HL-60 (cell line): ENCODE results near the gene CLINT1.
A peak's percentile ranks its signal among the peaks of the same experiment; 100 is the strongest.

ENCODE experiments used
- DNase-seq, 2 experiments: peaks; one replicate each; pipeline ENCODE4 v3.0.0-alpha.2; 2010 to 2020; ENCODE audit warnings: low read depth in 1 of 2, low spot score in 1 of 2
- H3K27ac ChIP-seq: fragments of 250-450 bp; sonication (Bioruptor Pico); replicated peaks from 2 replicates; pipeline ENCODE4 v1.5.1; 2020; ENCODE audit warnings: mild to moderate bottlenecking, moderate library complexity
- H3K27me3 ChIP-seq: fragments of 250-450 bp; sonication (Bioruptor Pico); 2 replicates; pipeline ENCODE4 v1.5.1; 2021; ENCODE audit warnings: mild to moderate bottlenecking, moderate library complexity; ENCODE audit not compliant: insufficient read depth, poor library complexity, severe bottlenecking
- H3K4me3 ChIP-seq: replicated peaks from 2 replicates; pipeline ENCODE4 v1.5.1; 2011; ENCODE audit warnings: mild to moderate bottlenecking, control low read depth, low read length; ENCODE audit not compliant: insufficient read depth
- GABPA ChIP-seq: IDR thresholded peaks from 2 replicates; pipeline ENCODE4 v1.6.1; 2012; ENCODE audit warnings: low read depth
- POLR2AphosphoS5 ChIP-seq: IDR thresholded peaks from 2 replicates; pipeline ENCODE4 v1.6.1; 2012; ENCODE audit warnings: low read depth
- SPI1 ChIP-seq: IDR thresholded peaks from 2 replicates; pipeline ENCODE4 v1.6.1; 2012; ENCODE audit warnings: low read depth, mild to moderate bottlenecking, borderline replicate concordance
- TF ChIP-seq, protein P1 (sequence below): IDR thresholded peaks from one replicate; pipeline ENCODE4 v1.5.1; 2011; ENCODE audit warnings: low read length, control low read depth, inconsistent platforms; ENCODE audit not compliant: insufficient read depth
- TF ChIP-seq, protein P2 (sequence below): IDR thresholded peaks from 2 replicates; pipeline ENCODE4 v1.6.1; 2012; ENCODE audit warnings: low read depth; ENCODE audit not compliant: insufficient replicate concordance

CLINT1 gene

DNA sequence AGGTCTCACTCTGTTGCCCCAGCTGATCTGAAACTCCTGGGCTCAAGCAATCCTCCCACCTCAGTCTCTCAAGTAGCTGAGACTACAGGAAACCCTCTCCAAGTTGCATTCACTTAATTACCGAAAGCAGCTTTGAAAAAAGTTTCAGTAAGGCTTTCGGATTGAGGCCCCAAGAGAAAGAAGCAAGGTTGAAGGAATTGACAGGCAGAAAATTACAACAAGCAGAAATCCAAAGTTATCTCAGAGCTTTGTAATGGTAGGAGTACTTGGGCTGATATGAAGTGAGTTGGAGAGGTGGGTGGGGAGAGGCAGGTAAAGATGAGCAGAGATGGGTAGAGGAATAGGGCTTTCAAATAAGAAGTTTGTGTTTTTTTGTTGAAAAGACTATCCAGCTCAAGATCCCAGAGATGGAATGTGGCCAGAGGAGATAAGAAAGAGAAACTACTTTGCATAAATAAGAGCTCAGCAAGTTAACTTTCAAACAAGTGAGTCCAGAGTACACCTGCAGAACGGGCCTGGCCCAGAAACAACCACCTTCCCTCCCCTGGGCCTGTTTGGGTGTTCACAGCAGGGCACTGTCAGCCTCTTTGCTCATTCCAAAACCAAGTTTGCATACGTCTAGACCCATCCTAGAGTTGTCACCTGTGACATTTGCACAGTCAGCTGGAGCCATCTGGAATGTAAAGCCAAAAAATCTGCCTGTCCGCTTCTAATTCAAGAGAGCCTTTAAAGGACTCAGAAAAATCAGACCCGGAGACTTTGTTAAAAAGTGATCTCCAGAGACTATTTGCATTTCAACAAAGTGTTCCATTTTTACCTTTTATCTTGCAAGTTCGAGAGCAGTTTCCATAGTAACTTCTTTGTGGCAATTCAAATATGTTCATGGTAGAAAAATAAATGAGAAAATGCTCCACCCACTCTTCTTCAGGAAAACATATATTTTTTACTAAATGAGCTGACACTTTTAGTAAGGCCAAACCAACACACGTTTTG is 2.2 kb upstream of the CLINT1 start:
- Histone ChIP-seq H3K27me3 (no peaks in the 10 kb centered on the region), H3K27ac (no peak overlapping the region), H3K4me3 (no peak overlapping the region)
- DNase-seq = no peak
- TF ChIP-seq SPI1 = no peak
- no peak for TF ChIP-seq POLR2AphosphoS5
- TF ChIP-seq GABPA = no peak
- TF ChIP-seq, protein P1, sequence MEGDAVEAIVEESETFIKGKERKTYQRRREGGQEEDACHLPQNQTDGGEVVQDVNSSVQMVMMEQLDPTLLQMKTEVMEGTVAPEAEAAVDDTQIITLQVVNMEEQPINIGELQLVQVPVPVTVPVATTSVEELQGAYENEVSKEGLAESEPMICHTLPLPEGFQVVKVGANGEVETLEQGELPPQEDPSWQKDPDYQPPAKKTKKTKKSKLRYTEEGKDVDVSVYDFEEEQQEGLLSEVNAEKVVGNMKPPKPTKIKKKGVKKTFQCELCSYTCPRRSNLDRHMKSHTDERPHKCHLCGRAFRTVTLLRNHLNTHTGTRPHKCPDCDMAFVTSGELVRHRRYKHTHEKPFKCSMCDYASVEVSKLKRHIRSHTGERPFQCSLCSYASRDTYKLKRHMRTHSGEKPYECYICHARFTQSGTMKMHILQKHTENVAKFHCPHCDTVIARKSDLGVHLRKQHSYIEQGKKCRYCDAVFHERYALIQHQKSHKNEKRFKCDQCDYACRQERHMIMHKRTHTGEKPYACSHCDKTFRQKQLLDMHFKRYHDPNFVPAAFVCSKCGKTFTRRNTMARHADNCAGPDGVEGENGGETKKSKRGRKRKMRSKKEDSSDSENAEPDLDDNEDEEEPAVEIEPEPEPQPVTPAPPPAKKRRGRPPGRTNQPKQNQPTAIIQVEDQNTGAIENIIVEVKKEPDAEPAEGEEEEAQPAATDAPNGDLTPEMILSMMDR = no peak
- TF ChIP-seq, protein P2, sequence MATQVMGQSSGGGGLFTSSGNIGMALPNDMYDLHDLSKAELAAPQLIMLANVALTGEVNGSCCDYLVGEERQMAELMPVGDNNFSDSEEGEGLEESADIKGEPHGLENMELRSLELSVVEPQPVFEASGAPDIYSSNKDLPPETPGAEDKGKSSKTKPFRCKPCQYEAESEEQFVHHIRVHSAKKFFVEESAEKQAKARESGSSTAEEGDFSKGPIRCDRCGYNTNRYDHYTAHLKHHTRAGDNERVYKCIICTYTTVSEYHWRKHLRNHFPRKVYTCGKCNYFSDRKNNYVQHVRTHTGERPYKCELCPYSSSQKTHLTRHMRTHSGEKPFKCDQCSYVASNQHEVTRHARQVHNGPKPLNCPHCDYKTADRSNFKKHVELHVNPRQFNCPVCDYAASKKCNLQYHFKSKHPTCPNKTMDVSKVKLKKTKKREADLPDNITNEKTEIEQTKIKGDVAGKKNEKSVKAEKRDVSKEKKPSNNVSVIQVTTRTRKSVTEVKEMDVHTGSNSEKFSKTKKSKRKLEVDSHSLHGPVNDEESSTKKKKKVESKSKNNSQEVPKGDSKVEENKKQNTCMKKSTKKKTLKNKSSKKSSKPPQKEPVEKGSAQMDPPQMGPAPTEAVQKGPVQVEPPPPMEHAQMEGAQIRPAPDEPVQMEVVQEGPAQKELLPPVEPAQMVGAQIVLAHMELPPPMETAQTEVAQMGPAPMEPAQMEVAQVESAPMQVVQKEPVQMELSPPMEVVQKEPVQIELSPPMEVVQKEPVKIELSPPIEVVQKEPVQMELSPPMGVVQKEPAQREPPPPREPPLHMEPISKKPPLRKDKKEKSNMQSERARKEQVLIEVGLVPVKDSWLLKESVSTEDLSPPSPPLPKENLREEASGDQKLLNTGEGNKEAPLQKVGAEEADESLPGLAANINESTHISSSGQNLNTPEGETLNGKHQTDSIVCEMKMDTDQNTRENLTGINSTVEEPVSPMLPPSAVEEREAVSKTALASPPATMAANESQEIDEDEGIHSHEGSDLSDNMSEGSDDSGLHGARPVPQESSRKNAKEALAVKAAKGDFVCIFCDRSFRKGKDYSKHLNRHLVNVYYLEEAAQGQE = no peak

DNA sequence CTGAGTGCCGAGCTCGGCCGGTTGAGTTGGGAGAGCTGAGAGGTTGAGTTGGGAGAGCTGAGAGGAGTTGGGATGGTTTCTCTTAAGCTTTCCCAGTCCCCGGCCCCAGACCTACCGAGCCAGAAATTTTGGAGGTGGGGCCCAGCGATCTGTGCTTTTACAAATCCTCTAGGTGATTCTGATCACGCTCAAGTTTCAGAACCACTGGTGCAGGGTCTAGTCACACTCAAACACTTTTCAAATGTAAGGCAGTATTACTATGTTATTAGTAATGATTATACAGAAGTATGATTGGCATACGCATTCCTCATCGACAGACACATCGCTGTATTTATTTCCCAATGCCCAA is 256 bp upstream of the CLINT1 start:
- Histone ChIP-seq H3K27ac (peak overlapping the region; percentile 89), H3K27me3 (no peaks in the 10 kb centered on the region), H3K4me3 (peak overlapping the region; percentile 79)
- no peak for DNase-seq
- no peak for TF ChIP-seq SPI1
- TF ChIP-seq, protein P1 = no peak
- TF ChIP-seq, protein P2 = no peak
- TF ChIP-seq GABPA = no peak
- no peak for TF ChIP-seq POLR2AphosphoS5

DNA sequence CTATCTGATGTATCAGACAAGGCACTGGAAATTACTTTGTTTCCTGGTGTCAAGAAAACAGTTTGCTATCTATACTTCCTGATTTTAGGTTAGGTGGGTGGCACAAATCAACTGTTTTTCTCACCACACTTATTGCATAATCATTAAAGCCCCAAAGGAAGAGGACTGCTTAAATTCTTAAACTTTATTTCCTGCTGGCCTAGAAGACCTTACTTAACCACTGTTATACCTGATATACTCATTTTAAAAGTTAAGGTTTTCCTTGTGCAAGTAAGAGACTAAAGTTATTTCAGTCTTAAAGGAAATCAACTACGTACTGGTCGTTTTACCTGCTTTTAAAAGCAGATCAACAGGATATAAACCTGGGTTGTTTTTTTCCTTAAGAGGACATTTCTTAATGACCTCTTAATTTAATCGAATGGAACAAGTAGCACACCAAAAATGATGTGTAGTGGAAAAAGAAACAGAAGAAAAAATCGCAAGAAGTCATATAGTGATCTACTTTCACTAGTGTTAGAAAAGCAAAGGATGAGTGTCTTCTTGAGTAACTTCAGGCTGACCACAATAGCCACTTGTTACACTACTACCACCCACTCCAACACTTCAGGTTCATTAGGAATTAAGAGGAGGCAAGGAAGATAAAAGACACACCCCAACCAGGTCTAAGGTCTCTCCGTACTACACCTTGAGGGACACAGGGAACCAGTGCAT is 974 bp downstream of the CLINT1 start:
- Histone ChIP-seq H3K27me3 (no peaks in the 10 kb centered on the region), H3K4me3 (peak overlapping the region; percentile 79), H3K27ac (peak overlapping the region; percentile 89)
- no peak for TF ChIP-seq SPI1
- TF ChIP-seq POLR2AphosphoS5 = no peak
- TF ChIP-seq, protein P1 = no peak
- TF ChIP-seq, protein P2 = no peak
- no peak for TF ChIP-seq GABPA
- DNase-seq = peak; percentile 52 to 72
